Glutamatergic neuron (in vitro differentiated cells): ENCODE results near the gene HOXC13. TPM values are rescaled to one million over a fixed set of nuclear protein-coding genes. Genes with fewer than 3 reads are reported as not detected.

ENCODE experiments used
- DNase-seq: peaks from one replicate; pipeline ENCODE4 v3.0.0; 2022
- H3K27ac Mint-ChIP-seq: one replicate; pipeline ENCODE4 v1.8.0; 2020; ENCODE audit warnings: mild to moderate bottlenecking, mixed read lengths, inconsistent platforms; ENCODE audit not compliant: unreplicated experiment
- H3K27me3 Mint-ChIP-seq: one replicate; pipeline ENCODE4 v1.8.0; 2020; ENCODE audit warnings: mild to moderate bottlenecking, moderate library complexity, mixed read lengths, inconsistent platforms; ENCODE audit not compliant: unreplicated experiment
- H3K36me3 Mint-ChIP-seq: one replicate; pipeline ENCODE4 v1.8.0; 2020; ENCODE audit warnings: mild to moderate bottlenecking, mixed read lengths, inconsistent platforms; ENCODE audit not compliant: unreplicated experiment
- H3K4me1 Mint-ChIP-seq: one replicate; pipeline ENCODE4 v1.8.0; 2020; ENCODE audit warnings: mild to moderate bottlenecking, low read depth, mixed read lengths, inconsistent platforms; ENCODE audit not compliant: unreplicated experiment
- H3K4me3 Mint-ChIP-seq: one replicate; pipeline ENCODE4 v1.8.0; 2020; ENCODE audit warnings: mild to moderate bottlenecking, mixed read lengths, inconsistent platforms; ENCODE audit not compliant: unreplicated experiment
- H3K9me3 Mint-ChIP-seq: one replicate; pipeline ENCODE4 v1.8.0; 2020; ENCODE audit warnings: mild to moderate bottlenecking, moderate library complexity, mixed read lengths, inconsistent platforms; ENCODE audit not compliant: unreplicated experiment
- total RNA-seq: library from RNA; stranded (reverse); fragmentation: NEBNext Ultra II Directional; extraction: Animal tissue kit (Norgen Biotek cat#: 25700); gene quantifications from one replicate; pipeline ENCODE4 v1.2.1, GENCODE V29; 2021; ENCODE audit not compliant: unreplicated experiment
- TF ChIP-seq, protein P1 (sequence below): fragments of 200-600 bp; sonication (generic); IDR thresholded peaks from one replicate; pipeline ENCODE4 v1.5.0; 2021; ENCODE audit not compliant: partially characterized antibody, unreplicated experiment

Gene HOXC13
- total RNA-seq, 1 donor from 2014 or later: not detected

DNA sequence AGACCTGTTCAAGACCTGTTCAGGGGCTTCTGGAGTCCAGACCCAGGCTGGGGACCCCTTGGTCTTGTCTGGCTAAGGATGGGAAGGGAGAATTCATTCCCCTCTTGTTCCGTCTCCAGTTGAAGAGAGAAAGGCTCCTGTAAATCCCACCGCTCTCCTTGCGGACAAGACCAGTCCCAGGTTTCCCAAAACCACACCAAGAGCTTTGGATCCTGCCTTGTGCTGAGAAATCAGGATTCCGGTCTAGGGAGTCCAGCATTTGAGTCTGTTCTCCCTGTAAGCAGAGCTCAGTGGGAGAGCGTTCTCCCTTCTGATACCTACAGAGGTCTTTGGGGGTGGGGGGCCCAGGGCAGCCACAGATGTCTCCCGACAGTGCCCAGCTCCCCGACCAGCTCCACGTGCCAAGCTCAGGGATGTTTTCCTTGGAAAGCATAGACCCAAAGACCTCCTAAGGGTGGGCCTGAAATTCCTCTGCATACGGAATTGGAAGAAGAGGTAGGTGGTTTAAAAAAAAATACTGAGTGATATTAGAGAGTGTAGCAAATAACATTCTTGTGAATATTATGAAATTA lies 1.9 kb downstream of the HOXC13 start:
- Mint-ChIP-seq H3K9me3 (peaks cover 2% of the 10 kb centered on the region), H3K27ac (no peak overlapping the region), H3K27me3 (peaks cover 50% of the 10 kb centered on the region), H3K36me3 (no peaks in the 10 kb centered on the region), H3K4me3 (no peak overlapping the region), H3K4me1 (no peaks in the 10 kb centered on the region)
- TF ChIP-seq, protein P1, sequence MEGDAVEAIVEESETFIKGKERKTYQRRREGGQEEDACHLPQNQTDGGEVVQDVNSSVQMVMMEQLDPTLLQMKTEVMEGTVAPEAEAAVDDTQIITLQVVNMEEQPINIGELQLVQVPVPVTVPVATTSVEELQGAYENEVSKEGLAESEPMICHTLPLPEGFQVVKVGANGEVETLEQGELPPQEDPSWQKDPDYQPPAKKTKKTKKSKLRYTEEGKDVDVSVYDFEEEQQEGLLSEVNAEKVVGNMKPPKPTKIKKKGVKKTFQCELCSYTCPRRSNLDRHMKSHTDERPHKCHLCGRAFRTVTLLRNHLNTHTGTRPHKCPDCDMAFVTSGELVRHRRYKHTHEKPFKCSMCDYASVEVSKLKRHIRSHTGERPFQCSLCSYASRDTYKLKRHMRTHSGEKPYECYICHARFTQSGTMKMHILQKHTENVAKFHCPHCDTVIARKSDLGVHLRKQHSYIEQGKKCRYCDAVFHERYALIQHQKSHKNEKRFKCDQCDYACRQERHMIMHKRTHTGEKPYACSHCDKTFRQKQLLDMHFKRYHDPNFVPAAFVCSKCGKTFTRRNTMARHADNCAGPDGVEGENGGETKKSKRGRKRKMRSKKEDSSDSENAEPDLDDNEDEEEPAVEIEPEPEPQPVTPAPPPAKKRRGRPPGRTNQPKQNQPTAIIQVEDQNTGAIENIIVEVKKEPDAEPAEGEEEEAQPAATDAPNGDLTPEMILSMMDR: no peak
- no peak for DNase-seq

DNA sequence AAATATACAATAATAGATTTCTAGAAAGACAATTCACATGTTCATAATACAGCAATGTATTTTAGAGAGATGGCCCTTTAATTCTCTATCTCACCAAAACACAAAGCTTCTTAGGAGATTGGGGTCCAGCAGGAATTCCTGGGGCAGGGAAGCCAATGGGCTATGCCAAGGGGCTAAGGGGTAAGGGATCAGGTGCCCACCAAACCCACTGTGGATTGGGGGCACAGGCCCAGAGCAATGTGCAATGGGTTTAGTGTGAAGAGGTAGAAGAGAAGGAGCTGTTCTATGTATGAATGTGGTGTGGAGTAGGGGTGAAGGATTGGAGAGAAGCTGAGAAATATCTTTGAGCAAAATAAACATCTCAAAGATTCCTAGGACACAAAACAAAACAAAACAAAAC lies 2.6 kb downstream of the HOXC13 start:
- TF ChIP-seq, protein P1: no peak
- no peak for DNase-seq
- Mint-ChIP-seq H3K36me3 (no peaks in the 10 kb centered on the region), H3K4me1 (no peaks in the 10 kb centered on the region), H3K27ac (no peak overlapping the region), H3K27me3 (peaks cover 47% of the 10 kb centered on the region), H3K9me3 (peaks cover 2% of the 10 kb centered on the region), H3K4me3 (no peak overlapping the region)

DNA sequence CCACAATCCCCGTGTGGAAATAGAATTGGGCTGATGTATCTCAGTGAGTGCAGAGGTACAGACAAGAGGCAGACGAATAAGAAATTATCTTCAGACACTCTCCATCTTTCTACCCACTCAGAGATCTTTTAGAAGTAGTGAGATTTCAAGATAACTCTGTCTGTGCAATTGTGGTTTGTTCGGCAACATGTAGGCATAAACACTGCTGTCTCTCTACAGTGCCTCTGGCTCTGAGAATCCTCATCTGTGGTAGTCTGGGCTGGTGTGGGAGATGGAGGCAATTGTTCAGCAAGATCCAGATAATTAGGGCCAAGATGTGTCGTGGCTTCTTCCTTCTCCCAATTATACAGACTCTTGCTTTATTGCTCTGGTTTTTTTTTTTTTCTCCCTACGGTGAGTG lies 3.1 kb downstream of the HOXC13 start:
- peaks cover 50% of the 10 kb centered on the region for H3K27me3 Mint-ChIP-seq
- no peaks in the 10 kb centered on the region for H3K4me1 Mint-ChIP-seq
- H3K27ac Mint-ChIP-seq: no peak overlapping the region
- DNase-seq: no peak
- no peak overlapping the region for H3K4me3 Mint-ChIP-seq
- TF ChIP-seq, protein P1: no peak
- peaks cover 2% of the 10 kb centered on the region for H3K9me3 Mint-ChIP-seq
- H3K36me3 Mint-ChIP-seq: no peaks in the 10 kb centered on the region

DNA sequence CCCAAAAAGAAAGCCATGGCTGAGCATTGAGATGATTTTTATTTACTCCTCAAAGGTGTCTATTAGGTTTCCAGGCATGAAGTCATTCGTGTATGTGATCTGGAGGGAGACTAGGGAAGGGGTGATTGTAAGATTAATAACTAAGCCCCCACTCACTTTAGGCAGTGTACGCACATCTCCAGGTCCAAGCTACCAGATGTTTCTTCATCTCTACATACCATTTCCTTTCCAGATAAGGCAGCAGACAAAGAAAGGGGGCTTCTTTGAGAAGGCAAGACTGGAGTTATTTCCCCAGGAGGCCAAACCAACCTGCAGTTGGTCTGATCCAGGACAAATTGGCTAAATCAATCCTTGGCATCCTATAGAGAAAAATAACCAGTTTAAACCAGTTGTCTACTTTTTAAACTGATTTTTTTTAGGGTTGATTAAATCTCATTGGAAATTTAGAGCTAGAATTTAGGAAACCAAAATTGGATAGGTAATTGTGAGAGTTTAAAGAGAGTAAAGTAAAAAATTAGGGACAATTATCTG lies 3.9 kb downstream of the HOXC13 start:
- H3K9me3 Mint-ChIP-seq: no peaks in the 10 kb centered on the region
- H3K4me1 Mint-ChIP-seq: no peaks in the 10 kb centered on the region
- DNase-seq: no peak
- H3K36me3 Mint-ChIP-seq: no peaks in the 10 kb centered on the region
- H3K27ac Mint-ChIP-seq: no peak overlapping the region
- no peak overlapping the region for H3K4me3 Mint-ChIP-seq
- TF ChIP-seq, protein P1: no peak
- H3K27me3 Mint-ChIP-seq: peaks cover 49% of the 10 kb centered on the region

DNA sequence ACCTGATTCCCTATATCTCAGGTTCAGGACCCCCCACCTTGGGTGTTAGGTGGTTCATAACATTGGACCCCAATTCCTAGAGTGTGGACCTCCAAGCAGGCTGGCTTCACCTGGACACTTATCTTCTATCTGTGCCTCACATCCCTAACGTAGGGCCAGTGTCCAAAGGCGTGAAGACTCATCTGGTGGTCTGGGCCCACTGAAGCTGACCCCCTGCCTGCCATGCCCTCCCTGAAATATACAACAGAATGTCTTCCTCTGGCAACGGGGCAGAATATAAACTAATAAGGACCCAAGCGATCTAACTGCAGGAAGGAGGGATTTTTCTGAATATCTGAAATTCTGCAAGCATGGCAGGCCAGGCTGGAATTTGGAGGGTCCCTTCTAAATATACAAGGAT lies 5.6 kb downstream of the HOXC13 start:
- H3K4me1 Mint-ChIP-seq: no peaks in the 10 kb centered on the region
- peaks cover 45% of the 10 kb centered on the region for H3K27me3 Mint-ChIP-seq
- H3K27ac Mint-ChIP-seq: no peak overlapping the region
- no peak for DNase-seq
- no peak overlapping the region for H3K4me3 Mint-ChIP-seq
- H3K9me3 Mint-ChIP-seq: peaks cover 3% of the 10 kb centered on the region
- H3K36me3 Mint-ChIP-seq: no peaks in the 10 kb centered on the region
- TF ChIP-seq, protein P1: no peak
